Loucy (cell line): Measurements from ENCODE around the gene NHSL1.
"Not testable (repeated sequence)": the region's sequence is repeated elsewhere in the genome, so short reads cannot be mapped to it uniquely, and the experiment has no call there.

Experiments used
- H2AFZ ChIP-seq: fragments of 200-600 bp; sonication (generic); 2 replicates; pipeline ENCODE4 v1.6.0; 2016; ENCODE audit warnings: antibody characterized with exemption, mild to moderate bottlenecking, low read length, moderate library complexity
- H3F3A ChIP-seq: fragments of 200-600 bp; 2 replicates; pipeline ENCODE4 v1.6.0; 2016; ENCODE audit warnings: antibody characterized with exemption, low read depth, mild to moderate bottlenecking
- H3K27me3 ChIP-seq: fragments of 200-600 bp; sonication (generic); 2 replicates; pipeline ENCODE4 v1.6.1; 2014; ENCODE audit warnings: low read length, mild to moderate bottlenecking; ENCODE audit not compliant: insufficient read depth, poor library complexity, severe bottlenecking
- H3K36me3 ChIP-seq: fragments of 200-600 bp; sonication (generic); 2 replicates; pipeline ENCODE4 v1.6.1; 2016; ENCODE audit warnings: low read length; ENCODE audit not compliant: insufficient read depth
- H3K4me1 ChIP-seq: fragments of 200-600 bp; sonication (generic); 2 replicates; pipeline ENCODE4 v1.5.1; 2014; ENCODE audit warnings: low read length, mild to moderate bottlenecking; ENCODE audit not compliant: insufficient read depth, poor library complexity, severe bottlenecking
- H3K4me2 ChIP-seq: fragments of 200-600 bp; sonication (generic); 2 replicates; pipeline ENCODE4 v1.6.0; 2014; ENCODE audit warnings: antibody characterized with exemption, low read length, low read depth, mild to moderate bottlenecking; ENCODE audit not compliant: poor library complexity, severe bottlenecking
- H3K4me3 ChIP-seq: fragments of 200-600 bp; sonication (generic); 2 replicates; pipeline ENCODE4 v1.5.1; 2014; ENCODE audit warnings: low read length, mild to moderate bottlenecking, mixed read lengths; ENCODE audit not compliant: poor library complexity, severe bottlenecking
- H3K79me2 ChIP-seq: fragments of 200-600 bp; sonication (generic); 2 replicates; pipeline ENCODE4 v1.6.1; 2014; ENCODE audit warnings: low read length; ENCODE audit not compliant: insufficient read depth
- H3K9ac ChIP-seq: fragments of 200-600 bp; sonication (generic); 2 replicates; pipeline ENCODE4 v1.6.0; 2014; ENCODE audit warnings: mild to moderate bottlenecking, low read depth, low read length, moderate library complexity; ENCODE audit not compliant: poor library complexity, severe bottlenecking
- H3K9me2 ChIP-seq: fragments of 200-600 bp; sonication (generic); replicated peaks from 2 replicates; pipeline ENCODE4 v1.6.1; 2016; ENCODE audit warnings: low read depth, low read length, mixed read lengths
- H3K9me3 ChIP-seq: fragments of 200-600 bp; sonication (generic); 2 replicates; pipeline ENCODE4 v1.6.1; 2014; ENCODE audit warnings: mild to moderate bottlenecking, antibody characterized with exemption, low read length, low read depth; ENCODE audit not compliant: insufficient read depth
- H4K20me1 ChIP-seq: fragments of 200-600 bp; sonication (generic); 2 replicates; pipeline ENCODE4 v1.6.0; 2014; ENCODE audit warnings: antibody characterized with exemption, low read length, mild to moderate bottlenecking; ENCODE audit not compliant: insufficient read depth, poor library complexity, severe bottlenecking
- EZH2phosphoT487 ChIP-seq: fragments of 200-600 bp; IDR thresholded peaks from 2 replicates; pipeline ENCODE4 v1.6.1; 2018; ENCODE audit warnings: antibody characterized with exemption, mild to moderate bottlenecking, moderate library complexity, borderline replicate concordance
- TF ChIP-seq, protein P1 (sequence below): fragments of 200-600 bp; sonication (generic); conservative IDR thresholded peaks from 2 replicates; pipeline ENCODE4 v1.5.1; 2014; ENCODE audit warnings: mild to moderate bottlenecking, antibody characterized with exemption, low read length

Gene NHSL1

DNA sequence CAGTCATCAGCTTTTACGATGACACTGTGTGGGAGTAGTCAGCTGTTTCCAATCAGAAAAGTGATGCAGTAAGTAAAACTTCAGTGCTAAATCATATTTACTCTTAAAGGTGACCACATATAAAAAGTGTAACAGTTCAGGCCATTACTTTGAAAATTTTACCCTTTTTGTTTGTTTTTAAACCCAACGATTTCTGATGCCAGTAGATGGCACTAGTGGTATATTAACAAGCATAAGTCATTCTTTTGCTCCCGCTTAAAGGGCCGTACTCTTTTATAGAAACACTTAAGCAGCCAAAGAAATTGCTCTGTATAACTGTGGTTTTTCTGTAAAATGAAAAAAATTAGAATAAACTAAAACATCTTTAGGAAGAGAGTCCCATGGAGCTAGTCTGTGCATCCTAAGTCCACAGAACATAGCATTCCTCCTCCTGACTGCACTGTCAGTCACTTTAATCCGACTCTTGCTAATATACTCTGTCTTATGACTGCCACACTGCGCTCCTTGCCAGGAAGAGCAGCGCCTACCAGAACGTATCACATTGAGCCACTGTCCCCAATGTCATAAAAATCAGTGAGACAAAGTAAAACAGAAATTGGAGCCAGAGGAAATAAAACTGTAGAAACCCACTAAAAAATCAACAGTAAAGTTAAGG is 70.2 kb downstream of the NHSL1 start:
- H2AFZ ChIP-seq, result no peak overlapping the region
- no peak overlapping the region for H3K9ac ChIP-seq
- no peaks in the 10 kb centered on the region for H4K20me1 ChIP-seq
- H3F3A ChIP-seq, result no peaks in the 10 kb centered on the region
- no peak overlapping the region for H3K4me3 ChIP-seq
- TF ChIP-seq EZH2phosphoT487, result no peak
- TF ChIP-seq, protein P1, sequence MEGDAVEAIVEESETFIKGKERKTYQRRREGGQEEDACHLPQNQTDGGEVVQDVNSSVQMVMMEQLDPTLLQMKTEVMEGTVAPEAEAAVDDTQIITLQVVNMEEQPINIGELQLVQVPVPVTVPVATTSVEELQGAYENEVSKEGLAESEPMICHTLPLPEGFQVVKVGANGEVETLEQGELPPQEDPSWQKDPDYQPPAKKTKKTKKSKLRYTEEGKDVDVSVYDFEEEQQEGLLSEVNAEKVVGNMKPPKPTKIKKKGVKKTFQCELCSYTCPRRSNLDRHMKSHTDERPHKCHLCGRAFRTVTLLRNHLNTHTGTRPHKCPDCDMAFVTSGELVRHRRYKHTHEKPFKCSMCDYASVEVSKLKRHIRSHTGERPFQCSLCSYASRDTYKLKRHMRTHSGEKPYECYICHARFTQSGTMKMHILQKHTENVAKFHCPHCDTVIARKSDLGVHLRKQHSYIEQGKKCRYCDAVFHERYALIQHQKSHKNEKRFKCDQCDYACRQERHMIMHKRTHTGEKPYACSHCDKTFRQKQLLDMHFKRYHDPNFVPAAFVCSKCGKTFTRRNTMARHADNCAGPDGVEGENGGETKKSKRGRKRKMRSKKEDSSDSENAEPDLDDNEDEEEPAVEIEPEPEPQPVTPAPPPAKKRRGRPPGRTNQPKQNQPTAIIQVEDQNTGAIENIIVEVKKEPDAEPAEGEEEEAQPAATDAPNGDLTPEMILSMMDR, result peak; percentile 82
- H3K9me2 ChIP-seq, result no peaks in the 10 kb centered on the region
- H3K9me3 ChIP-seq, result no peaks in the 10 kb centered on the region
- H3K36me3 ChIP-seq, result no peaks in the 10 kb centered on the region
- H3K4me1 ChIP-seq, result no peaks in the 10 kb centered on the region
- H3K27me3 ChIP-seq, result no peaks in the 10 kb centered on the region
- H3K79me2 ChIP-seq, result no peaks in the 10 kb centered on the region
- no peak overlapping the region for H3K4me2 ChIP-seq

DNA sequence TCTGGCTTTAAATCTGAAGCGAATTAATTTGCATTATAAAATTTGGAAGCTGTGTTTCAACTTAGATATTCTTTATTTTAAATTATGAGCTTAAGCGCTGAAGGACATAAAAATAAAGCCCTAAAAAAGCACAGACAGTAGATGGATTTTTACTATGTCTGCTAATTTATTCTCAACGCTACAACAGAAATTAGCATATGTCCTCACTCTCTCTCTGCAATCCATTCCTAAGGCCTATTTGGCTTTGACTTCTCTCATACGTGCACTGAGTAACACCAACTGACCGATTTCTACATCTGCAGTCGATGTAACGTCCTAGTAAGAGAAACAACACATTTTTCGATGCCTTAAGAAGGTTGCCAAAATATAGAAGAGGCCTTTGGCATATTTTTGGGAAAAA is 71.6 kb downstream of the NHSL1 start:
- Histone ChIP-seq H3K27me3 (no peaks in the 10 kb centered on the region), H4K20me1 (no peaks in the 10 kb centered on the region), H3K9me2 (no peaks in the 10 kb centered on the region), H3K4me3 (no peak overlapping the region), H3K4me1 (peaks cover 3% of the 10 kb centered on the region), H3K9me3 (no peaks in the 10 kb centered on the region), H3F3A (no peaks in the 10 kb centered on the region), H3K9ac (no peak overlapping the region), H3K4me2 (no peak overlapping the region), H2AFZ (no peak overlapping the region), H3K79me2 (no peaks in the 10 kb centered on the region), H3K36me3 (no peaks in the 10 kb centered on the region)
- TF ChIP-seq, protein P1, result no peak
- TF ChIP-seq EZH2phosphoT487, result no peak

GRCh38 chr6:138426500-138427123 is 72.7 kb downstream of the NHSL1 start:
- H3K79me2 ChIP-seq, result no peaks in the 10 kb centered on the region
- no peak overlapping the region for H3K9ac ChIP-seq
- no peaks in the 10 kb centered on the region for H4K20me1 ChIP-seq
- no peaks in the 10 kb centered on the region for H3K36me3 ChIP-seq
- no peaks in the 10 kb centered on the region for H3F3A ChIP-seq
- no peaks in the 10 kb centered on the region for H3K9me3 ChIP-seq
- no peak for TF ChIP-seq EZH2phosphoT487
- TF ChIP-seq, protein P1, result no peak
- H2AFZ ChIP-seq, result no peak overlapping the region
- no peak overlapping the region for H3K4me2 ChIP-seq
- peaks cover 3% of the 10 kb centered on the region for H3K4me1 ChIP-seq
- no peaks in the 10 kb centered on the region for H3K9me2 ChIP-seq
- H3K4me3 ChIP-seq, result no peak overlapping the region
- H3K27me3 ChIP-seq, result no peaks in the 10 kb centered on the region

DNA sequence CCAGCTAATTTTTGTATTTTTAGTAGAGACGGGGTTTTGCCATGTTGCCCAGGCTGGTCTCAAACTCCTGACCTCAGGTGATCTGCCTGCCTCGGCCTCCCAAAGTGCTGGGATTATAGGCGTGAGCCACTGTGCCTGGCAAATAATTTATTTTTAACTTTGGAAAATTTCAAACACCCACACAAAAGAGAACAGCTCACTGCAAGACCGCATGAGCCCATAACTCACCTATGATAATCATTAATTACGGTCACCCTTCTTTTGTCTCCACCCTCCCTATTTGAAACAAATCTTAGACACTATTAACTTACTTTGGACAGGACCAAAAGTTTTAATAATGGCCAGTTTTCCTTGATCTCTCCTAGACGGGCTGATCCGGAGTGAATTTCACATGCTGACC is 74.0 kb downstream of the NHSL1 start:
- not testable (repeated sequence) for H4K20me1 ChIP-seq, H3K36me3 ChIP-seq, H3K9me2 ChIP-seq, H3K79me2 ChIP-seq, H3K27me3 ChIP-seq, H2AFZ ChIP-seq, H3K4me3 ChIP-seq, H3F3A ChIP-seq, H3K4me1 ChIP-seq, H3K4me2 ChIP-seq, H3K9me3 ChIP-seq, H3K9ac ChIP-seq
